Omental fat pad (tissue), 4 donors: Measurements from ENCODE around the gene GALNT10. TPM values are rescaled to one million over a fixed set of nuclear protein-coding genes. Genes with fewer than 3 reads are reported as not detected.

ENCODE experiments used
- ATAC-seq: fragments of 150-250 bp; one replicate; pipeline ENCODE4 v1.9.1; 2016; ENCODE audit warnings: mild to moderate bottlenecking, moderate library complexity; ENCODE audit not compliant: low FRiP score
- DNase-seq: peaks from one replicate; pipeline ENCODE4 v3.0.0-alpha.2; 2019; ENCODE audit warnings: low spot score
- total RNA-seq, 4 donors: library from RNA; depleted of rRNA; stranded (reverse); fragments of >200 nt; gene quantifications; one replicate each; pipeline ENCODE4 v1.1.0, GENCODE V29; 2016
- TF ChIP-seq, protein P1 (sequence below), 3 donors: fragments of 450-650 bp; IDR thresholded peaks; one replicate each; pipeline ENCODE4 v1.5.1; 2016 to 2017; ENCODE audit warnings: antibody characterized with exemption in 3 of 3, mild to moderate bottlenecking in 3 of 3, moderate library complexity in 2 of 3

GALNT10 gene
- total RNA-seq, 4 donors from 2014 or later, result 21.3 to 49.7 (median 27.2) TPM

DNA sequence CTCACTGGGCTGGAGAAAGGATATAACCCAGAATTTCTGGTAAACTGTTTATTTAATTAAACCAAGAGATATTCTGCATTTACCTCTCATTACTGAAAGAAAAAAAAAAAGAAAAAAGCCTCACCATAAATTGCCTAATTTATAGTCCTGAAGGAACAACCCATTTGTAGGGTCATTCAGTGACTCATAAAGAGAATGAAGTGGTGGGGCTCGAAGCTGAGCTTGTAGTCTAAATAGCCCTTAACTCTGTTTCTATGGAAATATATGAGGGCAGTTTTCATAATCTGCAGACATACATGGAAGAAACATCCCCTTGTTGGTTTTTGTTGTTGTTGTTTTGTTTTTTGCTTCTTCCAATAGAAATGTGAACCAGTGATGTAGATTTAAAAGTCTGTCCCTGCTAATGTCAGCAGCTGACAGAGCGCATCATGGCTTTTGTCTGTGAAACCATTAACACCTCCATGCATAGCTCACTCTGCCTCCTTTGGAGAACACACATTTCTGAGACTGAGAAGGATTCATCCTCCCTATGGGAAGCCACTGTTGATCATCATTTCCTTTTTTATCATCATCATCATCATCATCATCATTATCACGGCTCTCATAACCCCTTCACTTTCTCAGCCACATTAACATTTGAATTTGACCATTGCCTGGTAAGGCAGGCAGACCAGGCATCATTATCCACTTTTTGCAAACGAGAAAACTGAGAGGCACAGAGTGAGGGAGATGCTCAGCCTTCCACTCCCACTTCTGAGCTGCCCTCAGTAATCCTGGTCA is 187.4 kb downstream of the GALNT10 start:
- TF ChIP-seq, protein P1, sequence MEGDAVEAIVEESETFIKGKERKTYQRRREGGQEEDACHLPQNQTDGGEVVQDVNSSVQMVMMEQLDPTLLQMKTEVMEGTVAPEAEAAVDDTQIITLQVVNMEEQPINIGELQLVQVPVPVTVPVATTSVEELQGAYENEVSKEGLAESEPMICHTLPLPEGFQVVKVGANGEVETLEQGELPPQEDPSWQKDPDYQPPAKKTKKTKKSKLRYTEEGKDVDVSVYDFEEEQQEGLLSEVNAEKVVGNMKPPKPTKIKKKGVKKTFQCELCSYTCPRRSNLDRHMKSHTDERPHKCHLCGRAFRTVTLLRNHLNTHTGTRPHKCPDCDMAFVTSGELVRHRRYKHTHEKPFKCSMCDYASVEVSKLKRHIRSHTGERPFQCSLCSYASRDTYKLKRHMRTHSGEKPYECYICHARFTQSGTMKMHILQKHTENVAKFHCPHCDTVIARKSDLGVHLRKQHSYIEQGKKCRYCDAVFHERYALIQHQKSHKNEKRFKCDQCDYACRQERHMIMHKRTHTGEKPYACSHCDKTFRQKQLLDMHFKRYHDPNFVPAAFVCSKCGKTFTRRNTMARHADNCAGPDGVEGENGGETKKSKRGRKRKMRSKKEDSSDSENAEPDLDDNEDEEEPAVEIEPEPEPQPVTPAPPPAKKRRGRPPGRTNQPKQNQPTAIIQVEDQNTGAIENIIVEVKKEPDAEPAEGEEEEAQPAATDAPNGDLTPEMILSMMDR (IDR thresholded peaks at IDR 0.05), result no peak
- ATAC-seq (no peak), DNase-seq (no peak)

DNA sequence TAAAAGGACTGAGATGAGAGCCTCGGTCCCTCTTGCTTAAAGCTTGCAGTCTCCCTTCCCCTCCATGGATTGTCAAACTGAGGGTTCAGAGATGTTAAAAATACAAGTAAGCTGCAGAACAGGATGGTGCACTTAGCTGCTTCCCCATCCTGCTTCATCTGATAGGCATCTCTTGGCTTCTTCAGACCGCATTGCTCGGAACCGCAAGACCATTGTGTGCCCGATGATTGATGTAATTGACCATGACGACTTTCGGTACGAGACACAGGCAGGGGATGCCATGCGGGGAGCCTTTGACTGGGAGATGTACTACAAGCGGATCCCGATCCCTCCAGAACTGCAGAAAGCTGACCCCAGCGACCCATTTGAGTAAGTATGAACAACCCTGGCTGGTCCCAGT is 189.7 kb downstream of the GALNT10 start:
- TF ChIP-seq, protein P1 (IDR thresholded peaks at IDR 0.05), result no peak
- ATAC-seq (no peak), DNase-seq (no peak)

DNA sequence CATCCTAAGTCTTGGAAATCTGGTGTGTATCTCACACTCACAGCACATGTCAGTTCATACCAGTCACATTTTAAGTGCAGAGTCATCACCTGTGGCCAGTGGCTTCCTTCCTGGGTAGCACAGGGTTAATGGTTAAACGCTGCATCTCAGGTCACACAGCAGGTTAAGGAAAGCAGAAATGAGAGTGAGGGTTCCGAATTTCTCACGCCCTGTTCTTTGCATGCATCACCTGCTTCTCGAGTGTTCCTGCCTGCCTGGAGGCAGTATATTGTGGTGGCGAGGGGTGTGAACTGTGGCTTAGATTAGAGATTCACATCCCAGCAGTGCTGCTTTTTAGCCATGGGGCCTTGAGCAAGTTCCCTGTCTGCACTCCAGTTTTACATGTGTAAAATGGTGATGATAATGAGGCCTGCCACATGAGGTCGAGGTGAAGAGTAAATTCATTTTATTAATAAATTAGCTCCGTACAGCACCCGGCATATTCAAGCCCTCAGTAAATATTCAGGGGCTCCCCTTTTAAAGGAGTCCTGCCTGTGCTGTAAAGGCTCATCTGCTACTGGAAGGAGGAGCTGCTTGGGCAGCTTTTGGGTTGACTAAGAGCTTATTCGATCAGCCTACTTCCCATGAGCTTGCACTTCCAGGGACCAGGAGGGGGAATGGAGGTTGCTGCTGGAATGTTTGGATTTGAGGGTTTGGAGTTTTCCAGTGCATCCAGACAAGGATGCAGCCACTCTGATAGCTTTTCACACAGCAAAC is 194.1 kb downstream of the GALNT10 start:
- DNase-seq (no peak), ATAC-seq (no peak)
- TF ChIP-seq, protein P1 (IDR thresholded peaks at IDR 0.05), result no peak

DNA sequence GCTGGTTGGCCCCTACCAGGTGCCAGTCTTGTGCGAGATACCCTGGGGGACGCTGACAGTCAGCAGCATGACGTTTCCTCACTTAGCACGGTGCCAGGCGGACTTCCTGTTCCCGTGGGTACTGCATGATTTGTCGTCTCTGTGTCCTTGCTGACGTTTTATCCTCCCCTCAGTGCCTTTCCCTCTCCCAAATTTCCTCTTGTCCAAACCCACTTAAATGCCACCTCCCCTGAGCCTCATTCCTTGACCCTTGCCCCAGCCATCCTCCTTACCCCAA is 194.6 kb downstream of the GALNT10 start:
- ATAC-seq (no peak), DNase-seq (no peak)
- TF ChIP-seq, protein P1 (IDR thresholded peaks at IDR 0.05), result no peak

DNA sequence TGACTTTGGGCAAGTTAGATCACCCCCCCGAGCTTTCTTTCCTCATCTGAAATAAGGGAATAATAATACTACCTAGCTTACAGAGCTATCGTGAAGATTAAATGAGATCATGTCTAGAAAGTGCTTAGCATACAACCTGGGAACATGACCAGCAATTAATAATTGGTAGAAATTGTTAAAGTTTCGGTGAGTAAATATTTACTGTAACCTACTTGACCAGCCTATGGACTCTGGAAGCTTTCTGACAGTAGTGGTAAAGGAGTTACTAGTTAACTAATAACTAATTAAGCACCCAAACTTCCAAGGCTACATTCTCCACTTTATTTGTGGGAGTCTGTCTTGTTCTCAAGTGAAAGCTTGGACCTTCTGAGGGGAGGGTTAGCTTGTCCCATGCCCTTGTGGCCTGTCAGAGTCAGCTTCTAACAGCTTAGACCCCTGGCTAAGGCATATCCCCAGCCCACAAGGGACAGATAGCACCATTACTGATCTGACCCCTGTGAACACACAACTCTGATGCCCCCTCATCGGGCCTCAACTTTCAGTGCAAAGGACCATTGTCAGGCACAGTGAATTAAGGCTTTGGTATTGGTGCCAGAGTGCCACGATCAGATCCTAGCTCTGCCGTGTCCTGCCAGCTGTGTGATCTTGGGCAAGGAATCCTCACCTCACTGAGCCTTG is 196.6 kb downstream of the GALNT10 start:
- DNase-seq (no peak), ATAC-seq (no peak)
- TF ChIP-seq, protein P1 (IDR thresholded peaks at IDR 0.05), result no peak

DNA sequence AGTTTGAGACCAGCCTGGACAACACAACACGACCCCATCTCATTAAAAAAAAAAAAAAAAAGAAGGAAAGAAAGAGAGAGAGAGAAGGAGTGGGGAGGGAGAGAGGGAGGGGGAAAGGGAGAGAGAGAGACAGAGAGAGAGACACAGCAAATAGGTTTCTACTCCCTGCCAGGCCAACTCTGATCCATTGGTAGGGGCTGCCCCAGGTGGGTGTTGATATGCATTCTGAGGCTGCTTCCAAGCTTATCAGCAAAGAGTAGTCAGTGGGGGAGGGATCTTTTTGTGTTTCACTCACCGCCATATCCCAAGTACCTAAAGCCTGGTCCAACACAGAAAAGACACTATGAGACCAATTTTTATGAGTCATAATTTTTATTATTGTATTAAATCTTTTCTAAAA is 198.3 kb downstream of the GALNT10 start:
- DNase-seq, result no peak
- no peak for ATAC-seq

More for the DNA sequence above, 198.3 kb downstream of the GALNT10 start:
- TF ChIP-seq, protein P1 (IDR thresholded peaks at IDR 0.05), result no peak
